ENCODE data around the gene RECQL5.

- TF ChIP-seq CTCF (IDR thresholded peaks at IDR 0.05 in 4 of 5, conservative IDR thresholded peaks at IDR 0.05 in 1 of 5) (no peak), POLR2A (IDR thresholded peaks at IDR 0.05) (no peak)
Observed at GRCh38 chr17:75703591-75703990, 36.6 kb upstream of the RECQL5 start.
